HPDE6-E6E7 (cell line): ENCODE data around the gene SPTLC3.

Experiments
- DNase-seq: peaks from one replicate; pipeline ENCODE4 v3.0.0; 2011; ENCODE audit warnings: missing footprints; ENCODE audit errors: extremely low spot score

Gene SPTLC3

DNA sequence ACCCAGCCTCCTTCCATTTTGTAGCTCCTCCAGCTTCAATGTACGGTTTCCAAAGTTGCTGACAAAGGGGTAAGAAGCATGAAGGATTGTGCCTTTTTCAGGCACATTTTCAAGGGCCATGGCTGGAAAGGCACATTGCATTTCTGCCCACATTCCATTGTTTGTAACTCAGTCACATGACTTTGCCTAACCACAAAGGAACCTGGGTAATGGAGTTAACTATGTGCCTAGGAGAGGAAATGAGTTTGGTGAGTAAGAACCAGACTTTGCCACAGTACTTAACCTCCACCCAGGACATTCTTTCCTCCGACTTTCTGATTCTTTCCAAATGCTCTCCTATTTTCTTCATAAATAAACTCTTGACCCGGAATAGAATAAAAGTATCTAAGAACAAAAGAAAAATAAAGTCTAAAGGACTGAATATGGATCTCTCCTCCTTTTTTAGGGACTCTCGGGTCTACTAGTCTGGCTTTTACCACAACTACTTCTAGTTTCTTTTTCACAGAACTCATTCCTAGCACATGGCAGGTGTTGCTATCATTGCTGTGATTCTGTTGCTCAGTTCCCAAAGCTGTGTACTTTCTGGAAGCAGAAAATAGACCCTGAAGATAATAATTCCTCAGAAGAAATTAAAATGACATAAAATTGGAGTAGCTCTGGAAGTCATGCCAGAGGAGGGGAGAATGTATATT is 130.8 kb downstream of the SPTLC3 start:
- DNase-seq, result no peak

DNA sequence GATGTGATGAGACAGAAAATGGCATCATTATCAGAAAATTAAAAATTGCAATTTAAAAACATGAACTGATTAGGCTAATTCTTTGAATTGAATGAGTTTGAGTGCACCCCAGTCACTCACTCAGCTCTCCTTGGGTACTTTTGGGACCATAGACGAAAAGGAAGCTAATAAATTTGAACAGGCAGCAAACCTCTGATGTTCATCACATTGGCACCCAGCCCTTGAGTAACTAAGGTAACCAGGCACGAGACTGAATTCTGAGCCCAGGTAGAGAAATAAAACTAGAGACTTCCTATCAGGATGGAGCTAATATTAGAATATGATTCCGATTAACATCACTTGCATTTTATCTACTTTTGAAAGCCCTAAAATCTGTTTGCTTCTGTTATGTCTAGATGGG is 131.4 kb downstream of the SPTLC3 start:
- DNase-seq, result no peak

- DNase-seq, result no peak
These were observed 132.0 kb downstream of the SPTLC3 start for GRCh38 chr20:13140775-13141174.

GRCh38 chr20:13141546-13141945 is 132.8 kb downstream of the SPTLC3 start:
- DNase-seq, result no peak

GRCh38 chr20:13142143-13142542 is 133.4 kb downstream of the SPTLC3 start:
- DNase-seq, result no peak

GRCh38 chr20:13147071-13147963 is 138.5 kb downstream of the SPTLC3 start:
- DNase-seq, result no peak

DNA sequence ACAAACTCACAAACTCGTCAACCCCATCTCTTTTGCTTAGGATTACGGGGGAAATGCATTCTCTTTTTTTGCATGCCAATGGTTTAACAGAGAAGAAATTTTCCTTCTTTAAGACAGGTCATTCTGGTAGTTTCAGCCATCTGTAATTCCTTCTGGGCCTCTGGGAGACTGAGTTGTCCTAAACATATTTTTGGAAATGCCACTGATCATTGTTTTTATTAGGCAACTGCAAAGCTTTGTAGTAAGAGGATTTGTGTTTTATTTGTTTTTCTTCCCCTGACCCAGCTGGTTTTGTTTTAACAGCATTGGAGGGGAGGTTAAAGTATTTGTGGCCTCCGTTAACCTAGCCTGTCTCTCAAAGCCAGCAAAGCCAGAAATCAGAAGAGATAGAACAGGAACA is 139.2 kb downstream of the SPTLC3 start:
- no peak for DNase-seq

- no peak for DNase-seq
These were observed 139.6 kb downstream of the SPTLC3 start for GRCh38 chr20:13148402-13148801.

- DNase-seq, result no peak
These were observed 140.2 kb downstream of the SPTLC3 start for GRCh38 chr20:13148961-13149360.

DNA sequence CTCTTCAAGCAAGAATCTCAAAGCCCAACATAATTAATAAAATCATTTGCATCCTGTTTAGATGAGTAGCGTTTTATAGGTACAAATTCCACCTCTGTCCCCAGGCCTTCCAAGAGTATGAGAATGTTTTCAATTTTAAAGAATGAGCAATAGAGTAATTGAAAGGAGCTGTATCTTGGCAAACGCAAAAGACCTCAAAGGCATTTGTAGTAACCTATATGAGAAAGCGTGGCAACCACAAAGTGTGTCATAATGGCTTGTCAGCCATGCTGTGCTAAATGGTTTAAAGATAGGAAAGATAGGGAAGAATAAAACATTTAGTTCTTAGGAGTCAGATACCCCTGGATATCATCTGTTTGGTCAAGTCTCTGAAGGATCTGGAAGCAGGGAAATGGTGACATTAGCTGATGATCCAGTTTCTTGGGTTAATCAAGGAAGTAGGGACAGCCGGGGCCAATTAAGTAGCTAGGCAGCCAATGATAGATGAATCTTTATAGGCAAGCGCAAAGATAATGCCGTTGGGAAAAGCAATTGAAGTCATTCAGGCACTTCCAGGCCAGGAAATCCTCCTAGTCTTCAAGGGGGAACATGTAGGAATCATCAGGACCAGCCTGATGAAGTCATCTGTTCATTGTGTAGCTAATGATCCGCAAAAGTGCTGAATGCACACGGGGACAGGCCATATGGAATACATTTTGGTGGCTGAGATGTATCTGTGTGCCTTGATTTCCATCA is 140.8 kb downstream of the SPTLC3 start:
- DNase-seq, result no peak

DNA sequence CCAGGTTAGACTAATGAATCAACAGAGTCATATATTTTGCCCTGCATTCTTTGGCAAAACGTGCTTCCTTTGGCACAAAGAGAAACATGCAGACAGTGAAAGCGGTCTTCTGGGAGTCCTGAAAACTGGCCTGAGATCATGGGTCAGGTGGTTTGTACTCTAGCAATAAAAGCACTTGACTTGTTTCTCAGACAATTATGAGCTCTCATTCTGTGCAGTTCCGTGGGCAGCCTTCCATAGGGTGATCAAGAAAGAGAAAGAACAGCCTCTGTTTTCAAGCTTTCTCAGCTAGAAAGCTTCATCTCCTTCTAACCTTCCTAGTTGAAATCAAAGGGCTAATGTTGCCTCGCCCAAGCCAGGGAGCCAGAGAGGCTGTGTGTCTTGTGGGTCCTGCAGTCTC is 149.6 kb downstream of the SPTLC3 start:
- no peak for DNase-seq

- DNase-seq, result no peak
These were observed 151.1 kb downstream of the SPTLC3 start for GRCh38 chr20:13159889-13160288.

DNA sequence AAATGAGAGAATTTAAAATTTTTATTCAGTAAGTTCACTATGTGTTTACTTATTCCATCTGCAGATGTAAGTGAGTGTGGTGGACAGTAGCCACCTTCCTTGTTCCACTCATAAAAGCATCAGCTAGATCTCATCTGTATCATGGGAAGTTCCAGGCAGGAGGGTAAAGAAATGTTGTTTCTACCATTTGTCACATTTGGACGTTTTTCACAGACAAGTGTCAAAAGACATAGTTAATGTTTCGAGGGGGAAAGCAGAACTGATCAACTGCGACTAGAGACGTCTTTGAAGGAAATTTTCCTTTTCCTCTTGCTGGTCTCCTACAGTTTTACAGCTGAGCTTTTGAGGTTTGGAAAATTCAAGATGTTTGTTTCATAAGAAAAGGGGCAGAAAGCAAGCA is 156.4 kb downstream of the SPTLC3 start:
- no peak for DNase-seq

GRCh38 chr20:13166011-13166410 is 157.2 kb downstream of the SPTLC3 start:
- no peak for DNase-seq

- DNase-seq, result no peak
These were observed 157.7 kb downstream of the SPTLC3 start for GRCh38 chr20:13166437-13166836.

DNA sequence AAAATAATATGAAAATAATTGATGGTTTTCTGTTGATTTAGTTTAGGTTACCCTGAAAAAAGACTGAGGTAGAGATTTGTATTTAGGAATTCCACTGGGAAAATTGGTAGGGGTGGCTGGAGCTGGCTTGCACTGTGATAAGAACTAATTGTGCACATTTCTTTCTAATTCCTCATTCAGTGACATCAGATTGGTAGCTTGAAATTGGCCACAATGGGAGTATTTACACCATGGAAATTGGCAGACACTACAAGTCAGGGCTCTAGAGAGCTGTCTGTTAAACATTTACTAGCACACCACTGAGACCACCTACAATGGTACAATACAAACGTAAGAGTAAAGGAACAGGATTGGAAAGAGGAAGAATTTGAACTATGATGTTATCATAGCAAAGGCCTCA is 160.3 kb downstream of the SPTLC3 start:
- no peak for DNase-seq

DNA sequence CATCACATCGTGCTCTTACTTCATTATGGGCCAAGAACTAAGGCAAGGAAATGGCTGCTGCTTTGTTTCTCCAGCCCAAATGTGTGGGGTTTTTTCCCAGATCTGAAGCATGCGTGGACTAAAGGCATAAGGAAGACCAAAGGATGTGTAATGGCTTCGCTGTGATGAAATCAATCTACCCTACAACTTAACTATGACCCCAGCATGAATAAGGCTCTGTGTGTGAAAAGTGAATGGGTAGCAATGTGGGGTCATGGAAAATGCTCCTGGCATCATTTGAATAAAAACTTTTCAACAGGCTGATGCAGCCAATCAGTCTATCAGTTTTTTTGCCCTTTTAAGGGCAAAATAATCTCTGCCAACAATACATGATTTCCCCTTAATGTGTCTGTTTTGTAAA is 162.0 kb downstream of the SPTLC3 start:
- no peak for DNase-seq

DNA sequence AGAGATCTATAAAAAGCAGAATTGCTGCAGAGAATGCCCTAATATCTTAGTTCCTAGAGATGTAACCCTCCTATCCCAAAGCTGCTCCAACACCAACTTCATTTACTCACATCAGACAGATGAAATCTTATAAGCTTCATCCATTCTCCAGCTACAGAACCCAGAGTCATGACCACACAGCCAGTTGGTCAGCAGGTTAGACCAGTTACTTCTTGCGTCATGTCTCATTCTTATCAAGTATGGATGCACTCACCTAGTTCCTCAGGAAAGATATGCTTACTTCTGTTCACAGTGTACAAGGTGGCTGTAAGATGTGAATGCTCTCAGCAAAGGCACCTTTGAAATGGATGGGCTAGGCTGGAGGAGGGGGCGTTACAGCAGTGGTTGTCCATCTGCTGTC is 164.4 kb downstream of the SPTLC3 start:
- no peak for DNase-seq

DNA sequence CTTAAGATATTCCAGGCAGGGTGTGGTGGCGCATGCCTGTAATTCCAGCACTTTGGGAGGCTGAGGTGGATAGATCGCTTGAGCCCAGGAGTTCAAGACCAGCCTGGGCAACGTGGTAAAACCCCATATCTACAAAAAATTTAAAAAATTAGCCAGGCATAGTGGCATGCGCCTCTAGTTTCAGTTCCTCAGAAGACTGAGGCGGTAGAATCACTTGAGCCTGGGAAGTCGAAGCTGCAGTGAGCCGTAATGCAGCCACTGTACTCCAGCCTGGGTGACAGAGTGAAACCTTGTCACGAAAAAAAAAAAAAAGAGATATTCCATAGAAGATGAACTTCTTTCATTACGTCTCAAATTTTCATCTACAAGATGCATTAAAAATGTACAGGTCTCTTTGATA is 165.6 kb downstream of the SPTLC3 start:
- DNase-seq, result no peak

GRCh38 chr20:13180986-13181889 is 172.5 kb downstream of the SPTLC3 start:
- DNase-seq, result no peak

GRCh38 chr20:13183005-13183404 is 174.2 kb downstream of the SPTLC3 start:
- DNase-seq, result no peak
